Measurements from ENCODE around the gene PRELID3B.

PRELID3B gene

DNA sequence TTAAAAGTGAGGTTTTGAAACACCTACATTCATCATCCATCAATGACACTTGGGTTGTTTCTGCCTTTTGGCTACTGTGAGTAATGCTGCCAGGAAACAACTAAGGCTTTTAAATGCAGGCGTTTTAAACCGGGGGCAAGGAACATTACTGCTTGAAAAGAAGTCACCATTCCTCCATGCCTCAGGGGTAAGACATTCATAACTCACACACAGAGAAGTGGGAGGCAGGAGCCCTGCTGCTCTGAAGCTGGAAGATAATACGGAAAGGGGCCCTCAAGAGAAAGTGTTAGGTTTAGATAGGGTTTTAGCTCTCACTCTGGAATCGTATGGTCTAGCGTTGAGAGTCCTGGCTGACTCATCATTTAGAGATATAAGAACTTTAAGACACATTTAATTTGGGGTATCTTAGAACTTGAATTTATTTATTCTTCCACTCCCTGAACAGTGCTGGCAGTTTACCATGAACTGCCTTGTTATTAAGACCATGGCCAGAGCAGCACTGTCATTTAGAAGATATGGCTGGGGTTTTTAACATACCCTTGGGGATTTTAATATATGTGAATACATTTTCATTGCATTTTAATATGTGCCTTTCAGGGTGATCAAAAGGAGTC, 21.5 kb downstream of the PRELID3B start:
- no peak overlapping the region for H3K4me2 ChIP-seq (ENCODE audit: low read length)
- 0 out of 2 replicates have a peak, but pooled peaks cover 2% of the 10 kb centered on the region for H3F3A ChIP-seq (ENCODE audit: insufficient read depth, low read length)
- TF ChIP-seq EZH2 (IDR thresholded peaks at IDR 0.05; ENCODE audit: borderline replicate concordance, low read length) (no peak), CTCF (IDR thresholded peaks at IDR 0.05; ENCODE audit: low read length) (no peak)
- H3K27me3 ChIP-seq (ENCODE audit: insufficient read depth, low read length): no peaks in the 10 kb centered on the region
- no peaks in the 10 kb centered on the region for H3K9me2 ChIP-seq (ENCODE audit: low read depth, low read length)
- H3K27ac ChIP-seq (ENCODE audit: low read depth, low read length, poor library complexity, severe bottlenecking): peak overlapping the region; percentile 14
- peaks cover 39% of the 10 kb centered on the region for H3K36me3 ChIP-seq (ENCODE audit: insufficient read depth, low read length)
- peaks cover 18% of the 10 kb centered on the region for H3K4me1 ChIP-seq (ENCODE audit: insufficient read depth, low read length, severe bottlenecking)
- no peak overlapping the region for H2AFZ ChIP-seq (ENCODE audit: low read length)
- no peaks in the 10 kb centered on the region for H4K20me1 ChIP-seq (ENCODE audit: insufficient read depth, low read length)
- H3K79me2 ChIP-seq (ENCODE audit: insufficient read depth, low read length): no peaks in the 10 kb centered on the region
- H3K9me3 ChIP-seq (ENCODE audit: low read length): no peaks in the 10 kb centered on the region
- H3K9ac ChIP-seq (ENCODE audit: low read length): no peak overlapping the region
- H3K4me3 ChIP-seq (ENCODE audit: low read depth, low read length, poor library complexity, severe bottlenecking): no peak overlapping the region

DNA sequence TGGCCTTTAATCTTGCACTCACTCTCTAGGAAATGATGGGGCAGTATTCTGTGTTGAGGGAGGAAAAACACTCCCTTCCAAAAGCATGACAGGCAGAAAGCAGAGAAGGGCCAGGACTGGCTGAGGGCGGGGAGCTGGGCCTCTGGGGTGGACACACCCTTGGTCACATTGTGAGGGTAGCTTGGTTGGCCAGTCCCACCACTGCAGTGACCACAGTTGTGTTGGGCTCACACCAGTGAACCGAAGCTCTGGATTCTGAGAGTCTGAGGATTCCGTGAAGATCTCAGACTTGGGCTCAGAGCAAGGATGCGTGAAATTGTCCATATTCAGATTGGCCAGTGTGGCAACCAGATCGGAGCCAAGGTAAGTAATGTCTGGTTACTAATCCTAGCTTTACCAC, 23.4 kb downstream of the PRELID3B start, which contains the start of gene TUBB1:
Gene TUBB1, plus strand, starts transcription at position 213 of the 400 bp plus-strand sequence. Its CDS starts 94 bp downstream, at position 307.
- H3K9ac ChIP-seq (ENCODE audit: low read length): no peak within 1 kb of the TSS
- no peaks in the 10 kb centered on the region for H3K9me2 ChIP-seq (ENCODE audit: low read depth, low read length)
- no peaks in the 10 kb centered on the region for H3K9me3 ChIP-seq (ENCODE audit: low read length)
- no peaks in the 10 kb centered on the region for H3K27me3 ChIP-seq (ENCODE audit: insufficient read depth, low read length)
- H3K4me3 ChIP-seq (ENCODE audit: low read depth, low read length, poor library complexity, severe bottlenecking): no peak within 1 kb of the TSS
- H3K4me1 ChIP-seq (ENCODE audit: insufficient read depth, low read length, severe bottlenecking): peaks cover 24% of the 10 kb centered on the region
- no peak within 1 kb of the TSS for H2AFZ ChIP-seq (ENCODE audit: low read length)
- no peaks in the 10 kb centered on the region for H4K20me1 ChIP-seq (ENCODE audit: insufficient read depth, low read length)
- TF ChIP-seq CTCF (IDR thresholded peaks at IDR 0.05; ENCODE audit: low read length): no peak
- TF ChIP-seq EZH2 (IDR thresholded peaks at IDR 0.05; ENCODE audit: borderline replicate concordance, low read length): no peak
- no peak within 1 kb of the TSS for H3K4me2 ChIP-seq (ENCODE audit: low read length)
- no peaks in the 10 kb centered on the region for H3K79me2 ChIP-seq (ENCODE audit: insufficient read depth, low read length)
- H3F3A ChIP-seq (ENCODE audit: insufficient read depth, low read length): no peaks in the 10 kb centered on the region
- no peak within 1 kb of the TSS for H3K27ac ChIP-seq (ENCODE audit: low read depth, low read length, poor library complexity, severe bottlenecking)
- H3K36me3 ChIP-seq (ENCODE audit: insufficient read depth, low read length): peaks cover 22% of the 10 kb centered on the region

DNA sequence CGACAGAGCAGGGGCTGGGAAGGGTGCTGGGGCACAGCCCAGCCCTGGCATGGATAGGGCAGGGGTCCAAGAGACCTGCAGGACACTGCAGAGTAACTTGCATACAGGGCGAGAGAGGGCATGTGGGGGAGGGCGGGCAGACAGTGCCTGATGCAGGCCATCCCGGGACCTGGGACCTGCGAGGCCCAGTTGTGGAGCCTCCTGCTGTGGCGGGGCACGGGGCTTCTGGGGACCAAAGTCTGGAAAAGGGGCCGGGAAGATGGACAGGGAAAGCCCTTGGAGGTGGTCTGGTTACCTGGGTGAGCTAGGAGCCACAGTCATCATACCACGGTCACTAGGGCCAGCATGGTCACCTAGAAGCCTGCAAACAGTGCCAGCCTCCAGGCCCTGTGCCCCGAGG, 23.8 kb downstream of the PRELID3B start:
- Histone ChIP-seq H3F3A (ENCODE audit: insufficient read depth, low read length) (no peaks in the 10 kb centered on the region), H3K9me2 (ENCODE audit: low read depth, low read length) (no peaks in the 10 kb centered on the region), H3K36me3 (ENCODE audit: insufficient read depth, low read length) (peaks cover 18% of the 10 kb centered on the region), H3K4me2 (ENCODE audit: low read length) (no peak overlapping the region), H3K9ac (ENCODE audit: low read length) (no peak overlapping the region), H3K79me2 (ENCODE audit: insufficient read depth, low read length) (no peaks in the 10 kb centered on the region), H4K20me1 (ENCODE audit: insufficient read depth, low read length) (no peaks in the 10 kb centered on the region), H3K4me1 (ENCODE audit: insufficient read depth, low read length, severe bottlenecking) (peaks cover 27% of the 10 kb centered on the region), H2AFZ (ENCODE audit: low read length) (no peak overlapping the region), H3K4me3 (ENCODE audit: low read depth, low read length, poor library complexity, severe bottlenecking) (no peak overlapping the region), H3K27me3 (ENCODE audit: insufficient read depth, low read length) (no peaks in the 10 kb centered on the region), H3K27ac (ENCODE audit: low read depth, low read length, poor library complexity, severe bottlenecking) (no peak overlapping the region), H3K9me3 (ENCODE audit: low read length) (no peaks in the 10 kb centered on the region)
- no peak for TF ChIP-seq EZH2 (IDR thresholded peaks at IDR 0.05; ENCODE audit: borderline replicate concordance, low read length)
- no peak for TF ChIP-seq CTCF (IDR thresholded peaks at IDR 0.05; ENCODE audit: low read length)
